HUES64 (cell line): ENCODE measurements around the gene BRAF.
"Not testable (repeated sequence)": the region's sequence is repeated elsewhere in the genome, so short reads cannot be mapped to it uniquely, and the experiment has no call there.

Source experiments
- H3K27ac ChIP-seq: 2 replicates; pipeline ENCODE4 v1.7.0; 2013; ENCODE audit warnings: low read depth, low read length, inconsistent platforms
- H3K27me3 ChIP-seq: 2 replicates; pipeline ENCODE4 v1.6.1; 2013; ENCODE audit warnings: mild to moderate bottlenecking, low read length; ENCODE audit not compliant: insufficient read depth
- H3K36me3 ChIP-seq: 2 replicates; pipeline ENCODE4 v1.6.1; 2013; ENCODE audit warnings: mild to moderate bottlenecking, low read length; ENCODE audit not compliant: insufficient read depth
- H3K4me1 ChIP-seq: 2 replicates; pipeline ENCODE4 v1.6.1; 2013; ENCODE audit warnings: mild to moderate bottlenecking, low read length, moderate library complexity; ENCODE audit not compliant: insufficient read depth
- H3K4me3 ChIP-seq: 2 replicates; pipeline ENCODE4 v1.5.1; 2013; ENCODE audit warnings: mild to moderate bottlenecking, low read length, moderate library complexity
- H3K9ac ChIP-seq: 2 replicates; pipeline ENCODE4 v1.6.1; 2013; ENCODE audit warnings: mild to moderate bottlenecking, low read depth, low read length
- H3K9me3 ChIP-seq: 2 replicates; pipeline ENCODE4 v1.6.1; 2013; ENCODE audit warnings: low read depth, low read length; ENCODE audit not compliant: insufficient read depth
- WGBS: fragments of 150-250, 120-280 bp; methylation state at CpG from one replicate; pipeline ENCODE4 v1.1.7; 2013; ENCODE audit warnings: missing lambda C conversion rate; 5-methylcytosine and 5-hydroxymethylcytosine counted together

BRAF gene

GRCh38 chr7:140671966-140672365 lies 252.8 kb downstream of the BRAF start:
- WGBS, result 81% methylated on average over 15 of the region's 15 CpGs
- 0 out of 2 replicates have a peak overlapping the region, but pooled peaks have one; percentile 15 for H3K9ac ChIP-seq
- no peaks in the 10 kb centered on the region for H3K4me1 ChIP-seq
- H3K36me3 ChIP-seq, result no peaks in the 10 kb centered on the region
- no peak overlapping the region for H3K27ac ChIP-seq
- H3K27me3 ChIP-seq, result peaks cover 18% of the 10 kb centered on the region
- peak overlapping the region; percentile 52 for H3K4me3 ChIP-seq
- no peaks in the 10 kb centered on the region for H3K9me3 ChIP-seq

- H3K4me1 ChIP-seq, result no peaks in the 10 kb centered on the region
- H3K36me3 ChIP-seq, result no peaks in the 10 kb centered on the region
- no peaks in the 10 kb centered on the region for H3K9me3 ChIP-seq
- 83% methylated on average over 4 of the region's 4 CpGs for WGBS
- H3K4me3 ChIP-seq, result no peak overlapping the region
- no peak overlapping the region for H3K9ac ChIP-seq
- no peak overlapping the region for H3K27ac ChIP-seq
- peaks cover 18% of the 10 kb centered on the region for H3K27me3 ChIP-seq
Observed at GRCh38 chr7:140670343-140670935, 254.3 kb downstream of the BRAF start.

- not testable (repeated sequence) for H3K36me3 ChIP-seq, H3K27ac ChIP-seq, H3K9ac ChIP-seq, H3K4me1 ChIP-seq, H3K9me3 ChIP-seq, H3K4me3 ChIP-seq
- 93% methylated on average over 10 of the region's 10 CpGs for WGBS
- H3K27me3 ChIP-seq, result peaks cover 18% of the 10 kb centered on the region
Observed at GRCh38 chr7:140669862-140670261, 254.9 kb downstream of the BRAF start.

- WGBS, result 90% methylated on average over 2 of the region's 3 CpGs
- Histone ChIP-seq H3K27ac (no peak overlapping the region), H3K9ac (no peak overlapping the region), H3K4me1 (no peaks in the 10 kb centered on the region), H3K27me3 (peaks cover 15% of the 10 kb centered on the region), H3K36me3 (no peaks in the 10 kb centered on the region), H3K4me3 (no peak overlapping the region), H3K9me3 (no peaks in the 10 kb centered on the region)
Observed at GRCh38 chr7:140669352-140669751, 255.4 kb downstream of the BRAF start.
